Epithelial cell of esophagus (primary cell): ENCODE data around the gene NMT2.

Experiments
- DNase-seq: peaks from one replicate; pipeline ENCODE4 v3.0.0; 2010; ENCODE audit warnings: low read depth
- H3K4me3 ChIP-seq: 2 replicates; pipeline ENCODE4 v1.5.1; 2011; ENCODE audit warnings: mild to moderate bottlenecking, low read length, control low read depth
- TF ChIP-seq, protein P1 (sequence below): IDR thresholded peaks from 2 replicates; pipeline ENCODE4 v1.5.1; 2011; ENCODE audit warnings: low read depth, mild to moderate bottlenecking, low read length, control low read depth, inconsistent platforms; ENCODE audit not compliant: insufficient read depth; ENCODE audit errors: missing control alignments

The NMT2 gene

DNA sequence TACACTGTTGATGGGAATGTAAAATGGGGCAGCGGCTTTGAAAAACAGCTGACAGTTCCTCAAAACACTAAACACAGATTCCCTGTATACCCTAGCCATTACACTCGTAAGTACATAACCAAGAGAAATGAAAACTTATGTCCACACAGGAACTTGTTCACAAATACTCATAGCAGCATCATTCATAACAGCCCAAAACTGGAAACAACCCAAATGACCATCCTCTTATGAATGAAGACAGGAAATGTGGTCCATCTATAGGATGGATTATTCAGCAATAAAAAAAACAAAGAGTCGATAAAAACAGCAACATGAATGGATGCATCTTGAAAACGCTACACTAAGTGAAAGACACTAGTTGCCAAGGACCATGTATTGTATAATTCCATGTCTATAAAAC lies 23.7 kb downstream of the NMT2 start:
- no peak for DNase-seq
- H3K4me3 ChIP-seq: no peak overlapping the region
- TF ChIP-seq, protein P1, sequence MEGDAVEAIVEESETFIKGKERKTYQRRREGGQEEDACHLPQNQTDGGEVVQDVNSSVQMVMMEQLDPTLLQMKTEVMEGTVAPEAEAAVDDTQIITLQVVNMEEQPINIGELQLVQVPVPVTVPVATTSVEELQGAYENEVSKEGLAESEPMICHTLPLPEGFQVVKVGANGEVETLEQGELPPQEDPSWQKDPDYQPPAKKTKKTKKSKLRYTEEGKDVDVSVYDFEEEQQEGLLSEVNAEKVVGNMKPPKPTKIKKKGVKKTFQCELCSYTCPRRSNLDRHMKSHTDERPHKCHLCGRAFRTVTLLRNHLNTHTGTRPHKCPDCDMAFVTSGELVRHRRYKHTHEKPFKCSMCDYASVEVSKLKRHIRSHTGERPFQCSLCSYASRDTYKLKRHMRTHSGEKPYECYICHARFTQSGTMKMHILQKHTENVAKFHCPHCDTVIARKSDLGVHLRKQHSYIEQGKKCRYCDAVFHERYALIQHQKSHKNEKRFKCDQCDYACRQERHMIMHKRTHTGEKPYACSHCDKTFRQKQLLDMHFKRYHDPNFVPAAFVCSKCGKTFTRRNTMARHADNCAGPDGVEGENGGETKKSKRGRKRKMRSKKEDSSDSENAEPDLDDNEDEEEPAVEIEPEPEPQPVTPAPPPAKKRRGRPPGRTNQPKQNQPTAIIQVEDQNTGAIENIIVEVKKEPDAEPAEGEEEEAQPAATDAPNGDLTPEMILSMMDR: no peak

DNA sequence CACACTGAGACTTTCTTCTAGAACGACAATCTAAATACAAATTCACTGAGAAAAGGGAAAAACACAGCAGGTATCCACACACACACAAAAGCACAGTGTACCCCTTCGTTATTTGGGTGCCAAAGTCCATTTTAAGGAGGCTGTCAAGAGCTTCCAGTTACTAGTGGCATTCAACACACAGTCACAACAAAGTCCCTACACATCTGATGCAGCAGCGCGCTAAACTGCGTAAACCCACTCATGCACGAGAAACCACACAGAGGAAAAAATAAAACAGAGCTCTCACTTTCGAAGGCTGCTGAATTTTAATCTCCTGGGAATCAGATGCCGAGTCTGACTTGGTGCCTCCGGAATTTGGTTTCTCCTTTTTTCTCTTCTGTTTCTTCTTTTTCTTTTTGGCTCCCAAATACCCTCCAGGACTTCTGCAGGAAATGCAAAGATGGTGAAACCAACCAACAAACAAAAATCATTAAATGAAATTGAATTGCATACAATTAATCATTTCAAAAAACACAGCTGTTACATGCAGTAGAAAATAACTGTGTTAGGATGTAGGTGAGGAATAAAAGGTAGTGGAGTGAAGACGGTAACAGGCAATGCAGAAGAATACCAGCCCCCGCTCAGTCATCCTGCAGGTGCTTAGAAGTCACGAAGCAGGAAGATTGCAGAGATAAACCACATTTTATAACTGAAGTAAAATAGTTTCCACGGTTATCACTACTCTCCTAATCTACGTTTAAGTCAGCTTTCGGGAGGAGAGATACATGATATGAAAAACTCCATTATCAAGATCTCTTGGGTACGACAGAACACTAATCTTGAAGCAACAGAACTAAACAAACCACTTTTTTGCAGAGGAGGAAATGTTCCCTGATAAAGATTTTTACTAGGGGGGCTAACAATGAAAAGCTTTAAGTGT lies 27.1 kb downstream of the NMT2 start:
- H3K4me3 ChIP-seq: no peak overlapping the region
- DNase-seq: no peak
- TF ChIP-seq, protein P1: no peak

DNA sequence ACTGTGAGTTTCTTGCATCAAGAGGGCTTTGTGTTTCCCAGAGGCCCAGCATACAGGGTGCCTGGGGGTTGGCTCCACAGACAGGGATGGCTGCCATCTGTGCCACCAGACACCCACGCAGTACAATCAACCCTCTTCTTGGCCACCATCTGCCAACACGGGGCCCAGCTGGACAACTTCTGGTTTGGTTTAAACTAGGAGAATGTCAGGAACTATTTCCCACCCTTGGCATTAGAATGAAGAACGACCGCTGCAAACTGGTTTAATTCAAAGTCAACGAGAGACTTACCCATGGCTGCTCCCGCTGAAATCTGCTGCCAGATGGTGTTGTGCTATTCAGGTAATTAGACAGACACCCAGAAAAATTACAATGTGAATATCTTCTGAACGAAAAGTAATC lies 27.8 kb downstream of the NMT2 start:
- DNase-seq: no peak
- TF ChIP-seq, protein P1: no peak
- H3K4me3 ChIP-seq: no peak overlapping the region

DNA sequence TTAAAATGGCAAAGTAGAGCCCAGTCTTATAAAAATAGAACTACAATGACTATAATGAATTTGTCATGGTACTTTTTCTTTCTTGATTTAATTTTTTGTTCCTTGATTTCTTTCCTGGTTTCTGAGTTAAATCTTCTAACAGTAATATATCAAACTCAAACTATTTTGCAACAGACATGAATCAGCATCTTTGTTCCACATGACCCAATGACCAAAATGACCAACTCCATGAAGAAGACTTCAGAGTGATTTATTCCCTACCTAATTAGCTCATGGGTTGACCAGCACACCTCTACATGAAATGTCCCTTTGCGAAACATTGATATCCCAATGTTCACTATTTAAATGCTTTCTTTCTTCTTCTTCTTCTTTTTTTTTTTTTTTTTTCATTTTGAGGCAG lies 30.9 kb downstream of the NMT2 start:
- no peak overlapping the region for H3K4me3 ChIP-seq
- TF ChIP-seq, protein P1: no peak
- no peak for DNase-seq

DNA sequence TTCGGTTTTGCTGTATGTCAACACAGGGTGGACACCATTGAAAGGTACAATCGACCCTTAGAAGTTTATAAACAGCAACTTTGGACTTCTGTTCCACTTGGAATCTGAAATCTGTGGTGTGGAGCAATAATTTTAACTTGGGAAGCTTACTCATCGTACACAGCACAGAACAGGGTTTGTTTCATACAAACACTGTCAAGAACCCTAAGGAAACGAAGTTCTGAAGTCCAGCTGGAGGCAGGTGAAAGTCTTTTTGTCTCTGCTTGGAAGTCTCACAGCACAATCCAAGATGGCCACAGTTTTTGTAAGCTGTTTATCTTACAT lies 31.5 kb downstream of the NMT2 start:
- H3K4me3 ChIP-seq: no peak overlapping the region
- DNase-seq: no peak
- TF ChIP-seq, protein P1: no peak

DNA sequence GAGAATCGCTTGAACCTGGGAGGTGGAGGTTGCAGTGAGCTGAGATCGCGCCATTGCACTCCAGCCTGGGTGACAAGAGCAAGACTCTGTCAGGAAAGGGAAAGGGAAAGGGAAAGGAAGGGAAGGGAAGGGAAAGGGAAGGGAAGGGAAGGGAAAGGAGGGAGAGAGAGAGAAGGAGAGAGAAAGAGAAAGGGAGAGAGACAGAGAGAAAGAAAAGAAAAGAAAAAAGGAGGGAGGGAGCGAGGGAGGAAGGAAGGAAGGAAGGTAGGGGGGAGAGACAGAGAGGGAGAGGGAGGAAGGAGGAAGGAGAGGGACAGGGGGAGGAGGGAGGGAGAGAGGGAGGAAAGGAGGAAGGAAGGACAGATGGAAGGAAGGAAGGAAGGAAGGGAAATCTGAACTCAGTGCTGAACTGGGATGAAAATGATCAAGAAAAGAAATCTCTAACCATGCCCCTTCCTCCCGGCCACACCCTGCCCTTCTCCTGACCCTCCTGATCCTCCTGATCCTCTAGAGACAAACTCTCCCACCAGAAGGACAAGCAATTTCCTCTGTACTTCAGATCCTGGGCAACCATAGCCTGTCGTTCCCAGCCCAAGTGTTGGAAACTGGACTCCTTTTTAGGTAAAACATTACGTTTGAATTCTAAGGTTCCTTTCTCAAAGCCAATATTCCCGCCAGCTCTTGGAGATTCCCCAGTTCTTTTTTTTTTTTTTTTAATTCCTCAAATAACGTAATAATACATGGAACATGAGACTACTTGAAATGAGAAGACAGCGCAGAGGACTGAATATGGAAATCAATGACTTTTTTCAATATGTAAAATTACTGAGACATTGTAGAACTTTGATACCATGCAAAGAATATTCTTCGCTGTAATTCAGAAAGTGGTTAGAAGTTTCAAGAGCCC lies 32.1 kb downstream of the NMT2 start:
- H3K4me3 ChIP-seq: no peak overlapping the region
- TF ChIP-seq, protein P1: no peak
- DNase-seq: no peak
